Measurements from ENCODE around the gene YPEL1. TPM values are rescaled to one million over a fixed set of nuclear protein-coding genes. Genes with fewer than 3 reads are reported as not detected.

The YPEL1 gene
- total and polyA plus RNA-seq, 2 of the 8 experiments (the other 6 are each of a cell fraction or from before 2014, with no cell fraction given) = 6.0 to 6.7 TPM

GRCh38 chr22:21734540-21735199, 924 bp downstream of the YPEL1 start:
- no peak overlapping the region for H4K5ac ChIP-seq (ENCODE audit: insufficient read length, low read depth, low read length)
- H3K23ac ChIP-seq (ENCODE audit: insufficient read length) = no peak overlapping the region
- H3K79me2 ChIP-seq (ENCODE audit: control insufficient read depth in 1 of 2, insufficient read depth in 2 of 2, low read length in 2 of 2) = no peaks in the 10 kb centered on the region
- peaks cover 7% of the 10 kb centered on the region; the same call in 1 of the 2 replicates for H3K23me2 ChIP-seq (ENCODE audit: low read depth, low read length)
- H3K4me3 ChIP-seq (ENCODE audit: extremely low read depth in 1 of 4, insufficient read depth in 2 of 4, low read depth in 3 of 4, low read length in 4 of 4) = peak overlapping the region; percentile 58 to 76 (median 68)
- ChIA-PET POLR2A (ENCODE audit: partially characterized antibody) (interaction anchor here (0.7 to 1.8 kb wide), 6 partner anchors 9 to 218 kb away, joined by 3 to 8 read pairs (median 4); partner anchors contain the start of gene PPM1F), CTCF (ENCODE audit: partially characterized antibody) (interaction anchor here (0.9 to 1.0 kb wide), 2 partner anchors 9 to 11 kb away, joined by 3 read pairs; no protein-coding TSS in a partner anchor)
- peaks cover 0 to 5% of the 10 kb centered on the region in 2 experiments for H4K20me1 ChIP-seq (replicated peaks in 1 of 2; ENCODE audit: control insufficient read depth in 1 of 2, insufficient read depth in 2 of 2, low read length in 2 of 2)
- H3K27ac ChIP-seq (ENCODE audit: low read depth, low read length) = no peak overlapping the region
- H4K8ac ChIP-seq (ENCODE audit: extremely low read depth, insufficient read depth, low read length) = no peak overlapping the region
- H3K14ac ChIP-seq (ENCODE audit: insufficient read length) = no peak overlapping the region
- H2BK15ac ChIP-seq (ENCODE audit: low read length) = no peak overlapping the region
- peak overlapping the region; percentile 1 to 83 (median 74); a peak in 6 of 7 replicates for H3K9ac ChIP-seq (replicated peaks in 1 of 4; ENCODE audit: extremely low read depth in 1 of 4, low read depth in 3 of 4, low read length in 3 of 4)
- peak overlapping the region; percentile 69 to 76 for H3K4me2 ChIP-seq (ENCODE audit: insufficient read depth in 1 of 2, low read depth in 2 of 2, low read length in 2 of 2)
- H3K36me3 ChIP-seq (ENCODE audit: control insufficient read depth in 2 of 4, insufficient read depth in 4 of 4, low read length in 3 of 4) = no peaks in the 10 kb centered on the region
- H3K18ac ChIP-seq (ENCODE audit: extremely low read depth, low read length) = no peak overlapping the region
- peaks cover 0 to 6% (median 3%) of the 10 kb centered on the region in 4 experiments; a peak in 3 of 7 replicates for H3K4me1 ChIP-seq (replicated peaks in 1 of 4; ENCODE audit: control insufficient read depth in 3 of 4, insufficient read depth in 4 of 4, low read length in 3 of 4)
- H2BK120ac ChIP-seq (replicated peaks; ENCODE audit: low read depth, low read length) = no peak overlapping the region
- no peaks in the 10 kb centered on the region for H3K9me3 ChIP-seq (ENCODE audit: insufficient read depth in 2 of 2, low read depth in 1 of 2, low read length in 1 of 2)
- H3K56ac ChIP-seq (replicated peaks; ENCODE audit: insufficient read length, low read depth, low read length) = no peak overlapping the region
- peaks cover 0 to 13% (median 6%) of the 10 kb centered on the region in 4 experiments; a peak in 2 of 7 replicates for H3K27me3 ChIP-seq (replicated peaks in 1 of 4; ENCODE audit: control insufficient read depth in 3 of 4, extremely low read depth in 1 of 4, insufficient read depth in 3 of 4, low read length in 3 of 4)
- H2BK12ac ChIP-seq (ENCODE audit: low read depth, low read length) = no peak overlapping the region
- 44% methylated on average over 8 of the region's 8 CpGs; no CpG with 5 or more reads in 1 of the 2 experiments for WGBS, 2 experiments (ENCODE audit: extremely low coverage in 1 of 2, insufficient coverage in 1 of 2, insufficient read length in 1 of 2, insufficient replicate concordance in 2 of 2, low coverage in 1 of 2, low lambda C conversion rate in 2 of 2, missing lambda C conversion rate in 1 of 2)
- no peaks in the 10 kb centered on the region for H3K79me1 ChIP-seq (ENCODE audit: low read depth, low read length)
- no peak overlapping the region for H2AK5ac ChIP-seq (ENCODE audit: low read depth, low read length)
- no peak for TF ChIP-seq JUN (IDR thresholded peaks at IDR 0.05; ENCODE audit: low read depth, low read length)
- no peak for TF ChIP-seq TBP (IDR thresholded peaks at IDR 0.05; ENCODE audit: low read depth, low read length)
- no peak for TF ChIP-seq CBX5 (IDR thresholded peaks at IDR 0.05; ENCODE audit: low read depth, low read length)
- TF ChIP-seq CHD2 (IDR thresholded peaks at IDR 0.05; ENCODE audit: low read length) = no peak
- no peak for TF ChIP-seq EP300 (IDR thresholded peaks at IDR 0.05; ENCODE audit: borderline replicate concordance in 1 of 2, low read depth in 2 of 2, low read length in 2 of 2)
- no peak for TF ChIP-seq KDM1A (IDR thresholded peaks at IDR 0.05; ENCODE audit: borderline replicate concordance, low read length)
- no peak for TF ChIP-seq RBBP5 (IDR thresholded peaks at IDR 0.05; ENCODE audit: borderline replicate concordance, low read depth, low read length)
- TF ChIP-seq CEBPB (IDR thresholded peaks at IDR 0.05; ENCODE audit: low read depth, low read length) = no peak
- H2BK20ac ChIP-seq (ENCODE audit: low read length) = no peak overlapping the region
- H2BK5ac ChIP-seq (ENCODE audit: low read depth, low read length) = no peak overlapping the region
- no peak for DNase-seq (ENCODE audit: low read depth in 1 of 2, low spot score in 2 of 2)
- no peak overlapping the region for H4K91ac ChIP-seq (replicated peaks; ENCODE audit: insufficient read length, low read length)
- no peak for FAIRE-seq
- 0 out of 2 replicates have a peak overlapping the region, but pooled peaks have one; percentile 1 for H2AFZ ChIP-seq (ENCODE audit: low read length)
- H3K4ac ChIP-seq (replicated peaks; ENCODE audit: insufficient read length, low read depth, low read length) = peak overlapping the region; percentile 65

Measured in H1 (cell line).